GM13977 (cell line): ENCODE measurements around the gene WDCP.

Experiments used
- DNase-seq: peaks from one replicate; pipeline ENCODE4 v3.0.0; 2012; ENCODE audit warnings: low spot score
- CTCF ChIP-seq: IDR thresholded peaks from 2 replicates; pipeline ENCODE4 v1.5.1; 2012; ENCODE audit warnings: mild to moderate bottlenecking, control low read depth; ENCODE audit not compliant: insufficient read depth; ENCODE audit errors: extremely low read depth, missing control alignments
- in situ Hi-C: fragments of 300-500 bp; cut with MboI; formaldehyde crosslinking; loops from one replicate; pipeline ENCODE4 v1.12.0; 2022; ENCODE audit warnings: low sequenced_read_pairs, low pct_unique_long_range_greater_than_20kb, mixed read lengths, inconsistent platforms; ENCODE audit not compliant: unreplicated experiment

WDCP gene

GRCh38 chr2:24038786-24039499 lies 8.2 kb downstream of the WDCP start:
- TF ChIP-seq CTCF, result no peak
- in situ Hi-C loops, result no loop called here
- DNase-seq, result no peak

- DNase-seq, result no peak
- in situ Hi-C loops, result no loop called here
- TF ChIP-seq CTCF, result no peak
These were observed 21.0 kb downstream of the WDCP start for GRCh38 chr2:24026233-24026632.

- TF ChIP-seq CTCF, result no peak
These were observed 22.1 kb downstream of the WDCP start for GRCh38 chr2:24024996-24025663.

GRCh38 chr2:24024018-24024417 lies 23.2 kb downstream of the WDCP start:
- peak; percentile 2 for TF ChIP-seq CTCF
- DNase-seq, result no peak
- in situ Hi-C loops, result no loop called here

More at GRCh38 chr2:24024996-24025663, 22.1 kb downstream of the WDCP start:
- no peak for DNase-seq
- in situ Hi-C loops, result no loop called here

GRCh38 chr2:24022975-24023575 lies 24.1 kb downstream of the WDCP start:
- DNase-seq, result no peak
- in situ Hi-C loops, result no loop called here
- TF ChIP-seq CTCF, result no peak

GRCh38 chr2:24022324-24022974 lies 24.7 kb downstream of the WDCP start:
- no peak for DNase-seq

More at GRCh38 chr2:24022324-24022974, 24.7 kb downstream of the WDCP start:
- TF ChIP-seq CTCF, result no peak
- in situ Hi-C loops, result no loop called here
